DND-41 (cell line): ENCODE measurements around the gene PSMC4.

Source experiments
- ATAC-seq: fragments of 200-7000 bp; cut with Tn5 transposase; 3 replicates; pipeline ENCODE4 v1.9.1; 2021; ENCODE audit warnings: low read depth; ENCODE audit not compliant: insufficient read depth
- DNase-seq: peaks from one replicate; pipeline ENCODE4 v3.0.0-alpha.2; 2020
- H2AFZ ChIP-seq: 2 replicates; pipeline ENCODE4 v1.6.0; 2012; ENCODE audit warnings: low read depth, low read length
- H3K27ac ChIP-seq: 2 replicates; pipeline ENCODE4 v1.5.1; 2012; ENCODE audit warnings: low read length, inconsistent platforms
- H3K27me3 ChIP-seq: fragments of 200-600 bp; sonication (generic); 2 replicates; pipeline ENCODE4 v1.6.0; 2012; ENCODE audit warnings: low read length, mild to moderate bottlenecking, inconsistent platforms; ENCODE audit not compliant: insufficient read depth, poor library complexity
- H3K36me3 ChIP-seq: 2 replicates; pipeline ENCODE4 v1.5.1; 2012; ENCODE audit warnings: low read length, inconsistent platforms; ENCODE audit not compliant: insufficient read depth
- H3K4me1 ChIP-seq: 2 replicates; pipeline ENCODE4 v1.5.1; 2012; ENCODE audit warnings: mild to moderate bottlenecking, low read length; ENCODE audit not compliant: insufficient read depth
- H3K4me2 ChIP-seq: 2 replicates; pipeline ENCODE4 v1.6.0; 2012; ENCODE audit warnings: mild to moderate bottlenecking, moderate library complexity, low read length, inconsistent platforms; ENCODE audit not compliant: insufficient read depth
- H3K4me3 ChIP-seq, 2 experiments: fragments of 200-600 bp in 1 of 2; shearing (Covaris generic) in 1 of 2; 2 replicates each; pipeline ENCODE4 v1.5.1; 2012 to 2016; ENCODE audit warnings: inconsistent platforms in 2 of 2, low read length in 2 of 2, mild to moderate bottlenecking in 2 of 2, low read depth in 1 of 2, moderate library complexity in 1 of 2
- H3K79me2 ChIP-seq: 2 replicates; pipeline ENCODE4 v1.6.0; 2012; ENCODE audit warnings: low read length, inconsistent platforms; ENCODE audit not compliant: insufficient read depth
- H3K9ac ChIP-seq: 2 replicates; pipeline ENCODE4 v1.6.0; 2012; ENCODE audit warnings: low read depth, mild to moderate bottlenecking, inconsistent platforms, low read length, moderate library complexity
- H3K9me3 ChIP-seq: 2 replicates; pipeline ENCODE4 v1.5.1; 2012; ENCODE audit warnings: low read length, moderate library complexity, mild to moderate bottlenecking, inconsistent platforms; ENCODE audit not compliant: insufficient read depth, severe bottlenecking
- H4K20me1 ChIP-seq: 2 replicates; pipeline ENCODE4 v1.6.0; 2012; ENCODE audit warnings: low read length; ENCODE audit not compliant: insufficient read depth
- CTCF ChIP-seq: IDR thresholded peaks from 2 replicates; pipeline ENCODE4 v1.5.1; 2012; ENCODE audit warnings: borderline replicate concordance, low read length, moderate library complexity, mild to moderate bottlenecking; ENCODE audit not compliant: poor library complexity, severe bottlenecking; ENCODE audit errors: extremely low read depth
- EZH2 ChIP-seq: IDR thresholded peaks from 3 replicates; pipeline ENCODE4 v1.6.1; 2012; ENCODE audit warnings: borderline replicate concordance, low read depth, mild to moderate bottlenecking, moderate library complexity, low read length, inconsistent platforms; ENCODE audit not compliant: severe bottlenecking

PSMC4 gene

GRCh38 chr19:40005691-40006272, 34.8 kb downstream of the PSMC4 start:
- H3K27me3 ChIP-seq = no peaks in the 10 kb centered on the region
- DNase-seq (no peak), ATAC-seq (no peak)
- no peak overlapping the region for H3K4me3 ChIP-seq
- peaks cover 45% of the 10 kb centered on the region for H3K36me3 ChIP-seq
- H3K27ac ChIP-seq = no peak overlapping the region
- H3K9me3 ChIP-seq = peaks cover 5% of the 10 kb centered on the region
- H4K20me1 ChIP-seq = no peaks in the 10 kb centered on the region
- no peak overlapping the region for H3K9ac ChIP-seq
- H3K4me1 ChIP-seq = no peaks in the 10 kb centered on the region
- no peaks in the 10 kb centered on the region for H3K79me2 ChIP-seq
- TF ChIP-seq EZH2 (no peak), CTCF (no peak)
- H3K4me2 ChIP-seq = no peak overlapping the region
- H2AFZ ChIP-seq = no peak overlapping the region

GRCh38 chr19:40006273-40006691, 35.3 kb downstream of the PSMC4 start:
- no peak for TF ChIP-seq CTCF
- TF ChIP-seq EZH2 = no peak
- H4K20me1 ChIP-seq = no peaks in the 10 kb centered on the region
- peaks cover 42% of the 10 kb centered on the region for H3K36me3 ChIP-seq
- no peaks in the 10 kb centered on the region for H3K27me3 ChIP-seq
- no peak overlapping the region for H2AFZ ChIP-seq
- peaks cover 5% of the 10 kb centered on the region for H3K9me3 ChIP-seq
- H3K9ac ChIP-seq = no peak overlapping the region
- ATAC-seq = no peak
- H3K4me1 ChIP-seq = no peaks in the 10 kb centered on the region
- no peak overlapping the region for H3K4me3 ChIP-seq
- H3K79me2 ChIP-seq = no peaks in the 10 kb centered on the region
- H3K4me2 ChIP-seq = no peak overlapping the region
- no peak overlapping the region for H3K27ac ChIP-seq
- no peak for DNase-seq

- Histone ChIP-seq H3K9me3 (peaks cover 17% of the 10 kb centered on the region), H2AFZ (no peak overlapping the region), H4K20me1 (no peaks in the 10 kb centered on the region), H3K4me1 (no peaks in the 10 kb centered on the region), H3K27me3 (no peaks in the 10 kb centered on the region), H3K4me2 (no peak overlapping the region), H3K9ac (no peak overlapping the region), H3K36me3 (peaks cover 68% of the 10 kb centered on the region), H3K4me3 (no peak overlapping the region), H3K79me2 (no peaks in the 10 kb centered on the region), H3K27ac (no peak overlapping the region)
- TF ChIP-seq EZH2 (no peak), CTCF (no peak)
- ATAC-seq (no peak), DNase-seq (no peak)
Measured at GRCh38 chr19:40009674-40010073, 38.7 kb downstream of the PSMC4 start.

- H3K79me2 ChIP-seq = no peaks in the 10 kb centered on the region
- H3K36me3 ChIP-seq = peaks cover 50% of the 10 kb centered on the region
- no peak overlapping the region for H3K27ac ChIP-seq
- H3K4me3 ChIP-seq = no peak overlapping the region
- peaks cover 26% of the 10 kb centered on the region for H3K9me3 ChIP-seq
- DNase-seq (no peak), ATAC-seq (no peak)
- H2AFZ ChIP-seq = no peak overlapping the region
- H3K27me3 ChIP-seq = no peaks in the 10 kb centered on the region
- H3K9ac ChIP-seq = no peak overlapping the region
- H3K4me1 ChIP-seq = no peaks in the 10 kb centered on the region
- TF ChIP-seq CTCF (no peak), EZH2 (no peak)
- H3K4me2 ChIP-seq = no peak overlapping the region
- no peaks in the 10 kb centered on the region for H4K20me1 ChIP-seq
Measured at GRCh38 chr19:40013991-40014390, 43.0 kb downstream of the PSMC4 start.
